MCF 10A (cell line): Measurements from ENCODE around the gene AFAP1L2. TPM values are rescaled to one million over a fixed set of nuclear protein-coding genes. Genes with fewer than 3 reads are reported as not detected.

ENCODE experiments used
- BruUV-seq: library from RNA; stranded (reverse); fragments of 400-500 nt; replicated peaks from 2 replicates; lab custom pipeline; 2021; lab: Mats Ljungman, UMichigan
- CTCF ChIA-PET: fragments of 300-600 bp; sonication (Branson Sonifier 250); formaldehyde crosslinking; extraction: SDS; loops from one replicate; lab custom pipeline; 2021; ENCODE audit warnings: antibody characterized with exemption, inconsistent platforms; lab: Yijun Ruan, JAX
- POLR2A ChIA-PET: fragments of 300-600, 350-650 bp; sonication (Branson Sonifier 250); formaldehyde crosslinking; extraction: SDS; loops from one replicate; lab custom pipeline; 2020; ENCODE audit warnings: antibody characterized with exemption, inconsistent platforms; lab: Yijun Ruan, JAX
- DNase-seq: peaks from one replicate; pipeline ENCODE4 v3.0.0-alpha.2; 2018; ENCODE audit not compliant: unreplicated experiment
- H3K27ac Mint-ChIP-seq: one replicate; pipeline ENCODE4 v1.8.0; 2022; ENCODE audit warnings: mild to moderate bottlenecking, low read depth, mixed read lengths; ENCODE audit not compliant: unreplicated experiment
- H3K27me3 Mint-ChIP-seq: one replicate; pipeline ENCODE4 v1.8.0; 2022; ENCODE audit warnings: mixed read lengths; ENCODE audit not compliant: insufficient read depth, unreplicated experiment
- H3K36me3 Mint-ChIP-seq: one replicate; pipeline ENCODE4 v1.8.0; 2022; ENCODE audit warnings: mild to moderate bottlenecking, moderate library complexity, mixed read lengths; ENCODE audit not compliant: insufficient read depth, unreplicated experiment
- H3K4me1 Mint-ChIP-seq: one replicate; pipeline ENCODE4 v1.8.0; 2022; ENCODE audit warnings: mixed read lengths; ENCODE audit not compliant: insufficient read depth, unreplicated experiment
- H3K4me3 Mint-ChIP-seq: one replicate; pipeline ENCODE4 v1.8.0; 2022; ENCODE audit warnings: mild to moderate bottlenecking, moderate library complexity, mixed read lengths; ENCODE audit not compliant: unreplicated experiment
- H3K9me3 Mint-ChIP-seq: one replicate; pipeline ENCODE4 v1.8.0; 2022; ENCODE audit warnings: mixed read lengths; ENCODE audit not compliant: unreplicated experiment
- intact Hi-C: fragments of 100-400 bp; cut with micrococcal nuclease; formaldehyde crosslinking; loops from 2 replicates; pipeline ENCODE4 v1.14.1; 2022
- total RNA-seq: library from RNA; stranded (reverse); gene quantifications from 2 replicates; pipeline ENCODE4 v1.2.3, GENCODE V29; 2022
- TF ChIP-seq, protein P1 (sequence below): fragments of 200-600 bp; IDR thresholded peaks from one replicate; pipeline ENCODE4 v1.8.0; 2022; ENCODE audit warnings: antibody characterized with exemption, mild to moderate bottlenecking; ENCODE audit not compliant: unreplicated experiment

The AFAP1L2 gene
- total RNA-seq, 1 experiment from 2014 or later: 5.8 TPM

DNA sequence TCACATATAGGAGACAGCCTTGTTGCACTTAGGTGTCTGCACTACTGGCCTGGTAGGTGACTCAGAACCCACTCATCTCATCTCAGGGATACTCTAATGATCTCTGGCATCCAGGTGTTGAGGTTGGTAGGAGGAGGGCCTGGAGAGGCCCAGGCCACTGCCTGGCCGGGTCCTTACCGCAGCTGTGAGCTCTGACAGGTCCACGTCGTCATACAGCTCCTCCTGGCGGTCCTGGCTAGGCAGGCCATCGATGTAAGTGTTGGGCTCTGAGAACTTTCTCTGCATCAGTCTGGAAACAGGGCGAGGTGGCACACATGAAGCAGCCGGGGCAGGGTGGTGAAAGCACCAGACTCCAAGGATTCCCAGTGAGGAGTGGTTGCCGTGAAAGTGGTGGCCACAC lies 103.1 kb downstream of the AFAP1L2 start:
- Mint-ChIP-seq H3K27me3 (no peaks in the 10 kb centered on the region), H3K36me3 (peaks cover 7% of the 10 kb centered on the region), H3K9me3 (peaks cover under 1% of the 10 kb centered on the region), H3K27ac (no peak overlapping the region), H3K4me3 (no peak overlapping the region), H3K4me1 (peaks cover 8% of the 10 kb centered on the region)
- ChIA-PET CTCF (interaction anchor here (0.6 to 1.6 kb wide), 4 partner anchors 129 to 333 kb away, joined by 3 to 6 read pairs (median 4); no protein-coding TSS in a partner anchor), POLR2A (interaction anchor here (0.7 to 1.2 kb wide), 5 partner anchors 34 to 222 kb away, joined by 3 to 4 read pairs (median 3); partner anchors contain the start of gene CCDC186)
- TF ChIP-seq, protein P1, sequence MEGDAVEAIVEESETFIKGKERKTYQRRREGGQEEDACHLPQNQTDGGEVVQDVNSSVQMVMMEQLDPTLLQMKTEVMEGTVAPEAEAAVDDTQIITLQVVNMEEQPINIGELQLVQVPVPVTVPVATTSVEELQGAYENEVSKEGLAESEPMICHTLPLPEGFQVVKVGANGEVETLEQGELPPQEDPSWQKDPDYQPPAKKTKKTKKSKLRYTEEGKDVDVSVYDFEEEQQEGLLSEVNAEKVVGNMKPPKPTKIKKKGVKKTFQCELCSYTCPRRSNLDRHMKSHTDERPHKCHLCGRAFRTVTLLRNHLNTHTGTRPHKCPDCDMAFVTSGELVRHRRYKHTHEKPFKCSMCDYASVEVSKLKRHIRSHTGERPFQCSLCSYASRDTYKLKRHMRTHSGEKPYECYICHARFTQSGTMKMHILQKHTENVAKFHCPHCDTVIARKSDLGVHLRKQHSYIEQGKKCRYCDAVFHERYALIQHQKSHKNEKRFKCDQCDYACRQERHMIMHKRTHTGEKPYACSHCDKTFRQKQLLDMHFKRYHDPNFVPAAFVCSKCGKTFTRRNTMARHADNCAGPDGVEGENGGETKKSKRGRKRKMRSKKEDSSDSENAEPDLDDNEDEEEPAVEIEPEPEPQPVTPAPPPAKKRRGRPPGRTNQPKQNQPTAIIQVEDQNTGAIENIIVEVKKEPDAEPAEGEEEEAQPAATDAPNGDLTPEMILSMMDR: peak; percentile 32
- peak; percentile 67 for DNase-seq
- intact Hi-C loops: loop anchor here (1.0 to 10.0 kb wide), 3 partner anchors 127 to 486 kb away; partner anchors contain the start of gene CCDC186
- BruUV-seq: no TSS peak

DNA sequence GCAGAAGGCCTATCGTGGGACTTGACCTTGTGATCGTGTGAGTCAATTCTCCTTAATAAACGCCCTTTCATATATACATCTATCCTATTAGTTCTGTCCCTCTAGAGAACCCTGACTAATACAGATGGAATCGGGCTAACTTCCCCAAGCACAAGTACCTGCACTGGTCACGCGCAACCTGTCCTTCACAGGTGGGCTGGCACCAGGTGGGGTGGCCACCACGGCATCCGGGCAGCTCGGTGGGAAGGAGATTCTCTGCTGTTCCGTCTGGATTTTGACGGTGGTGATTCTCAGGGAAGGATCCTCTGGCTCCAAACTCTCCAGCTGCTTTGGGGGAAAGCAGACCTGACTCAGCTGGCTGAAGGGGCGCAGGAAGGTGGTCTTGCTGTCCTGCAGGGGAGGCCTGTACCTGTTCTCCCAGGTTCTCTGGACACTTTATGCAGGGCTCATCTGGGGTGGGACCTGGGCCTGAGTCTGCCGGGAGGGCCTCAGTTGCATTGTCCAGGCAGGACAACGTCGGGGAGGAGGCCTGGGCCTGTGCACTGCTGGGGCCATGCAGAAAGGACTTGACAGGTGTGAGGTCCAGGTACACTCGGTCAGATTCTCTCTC lies 104.2 kb downstream of the AFAP1L2 start:
- H3K27me3 Mint-ChIP-seq: no peaks in the 10 kb centered on the region
- no TSS peak for BruUV-seq
- POLR2A ChIA-PET: no interaction called here
- H3K4me3 Mint-ChIP-seq: no peak overlapping the region
- TF ChIP-seq, protein P1: no peak
- H3K9me3 Mint-ChIP-seq: peaks cover 7% of the 10 kb centered on the region
- DNase-seq: no peak
- CTCF ChIA-PET: interaction anchor here (0.6 to 1.6 kb wide), 5 partner anchors 10 to 151 kb away, joined by 3 to 6 read pairs (median 3); no protein-coding TSS in a partner anchor
- peaks cover 8% of the 10 kb centered on the region for H3K4me1 Mint-ChIP-seq
- no peak overlapping the region for H3K27ac Mint-ChIP-seq
- intact Hi-C loops: loop anchor here (5.0 to 10.0 kb wide), 2 partner anchors 405 to 487 kb away; no protein-coding TSS in a partner anchor
- peaks cover 7% of the 10 kb centered on the region for H3K36me3 Mint-ChIP-seq

DNA sequence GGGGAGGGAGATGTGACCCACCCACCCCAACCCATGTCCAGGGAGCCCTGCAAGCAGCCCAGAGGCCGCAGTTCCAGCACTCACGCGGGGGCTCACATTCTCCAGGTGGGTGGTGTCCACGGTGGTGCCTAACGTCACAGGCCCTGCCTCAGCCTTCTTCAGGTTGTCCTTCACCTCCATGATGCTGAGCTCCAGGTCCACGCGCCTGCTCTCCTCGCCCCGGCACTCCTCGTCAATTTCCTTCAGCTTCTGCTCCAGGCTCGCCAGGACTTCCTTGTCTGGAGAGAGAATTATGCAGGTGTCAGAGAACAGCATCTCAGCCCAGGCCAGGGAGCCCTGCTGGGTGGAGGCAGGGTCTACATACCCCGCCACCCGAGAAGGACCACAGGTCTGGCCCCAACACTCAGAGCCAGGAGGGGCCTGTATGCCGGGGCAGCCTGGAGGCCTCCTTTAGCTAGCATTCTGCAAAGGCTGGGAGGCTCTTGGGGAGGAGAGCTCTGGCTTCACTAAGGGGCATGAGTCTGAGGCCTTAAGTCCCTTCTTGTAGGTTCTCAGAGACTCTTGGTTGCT lies 107.1 kb downstream of the AFAP1L2 start:
- CTCF ChIA-PET: interaction anchor here (1.1 to 2.2 kb wide), 3 partner anchors 9 to 162 kb away, joined by 3 to 6 read pairs (median 4); no protein-coding TSS in a partner anchor
- Mint-ChIP-seq H3K9me3 (peaks cover 7% of the 10 kb centered on the region), H3K4me3 (no peak overlapping the region), H3K27me3 (no peaks in the 10 kb centered on the region), H3K36me3 (peaks cover 7% of the 10 kb centered on the region), H3K4me1 (no peaks in the 10 kb centered on the region), H3K27ac (no peak overlapping the region)
- intact Hi-C loops: no loop called here
- BruUV-seq: no TSS peak
- POLR2A ChIA-PET: no interaction called here
- TF ChIP-seq, protein P1: no peak
- no peak for DNase-seq

DNA sequence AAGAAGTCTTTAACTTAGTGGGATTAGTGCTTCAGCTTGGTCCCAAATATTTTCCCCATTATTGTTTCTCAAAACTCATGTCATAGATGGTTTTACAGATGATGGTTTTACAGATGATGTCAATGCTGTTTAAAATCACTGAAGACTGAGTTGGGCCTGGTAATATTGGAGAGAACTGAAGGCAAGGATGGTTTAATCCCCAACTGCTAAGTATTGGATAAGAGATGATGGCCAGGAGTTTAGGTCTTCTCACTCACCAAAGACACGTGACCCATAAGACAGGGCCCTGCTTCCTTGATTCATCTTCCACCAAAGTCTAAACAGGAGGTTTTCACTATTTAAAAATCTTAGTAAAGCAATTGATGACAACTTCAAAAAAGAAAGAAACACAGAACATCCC lies 108.9 kb downstream of the AFAP1L2 start:
- Mint-ChIP-seq H3K9me3 (peaks cover 7% of the 10 kb centered on the region), H3K36me3 (peaks cover 7% of the 10 kb centered on the region), H3K27me3 (no peaks in the 10 kb centered on the region), H3K27ac (no peak overlapping the region), H3K4me1 (no peaks in the 10 kb centered on the region), H3K4me3 (no peak overlapping the region)
- ChIA-PET CTCF (interaction anchor here (0.9 to 1.3 kb wide), 2 partner anchors 9 to 1348 kb away, joined by 4 to 6 read pairs; no protein-coding TSS in a partner anchor), POLR2A (no interaction called here)
- no TSS peak for BruUV-seq
- TF ChIP-seq, protein P1: no peak
- no peak for DNase-seq
- intact Hi-C loops: no loop called here
